Amygdala (tissue), 56 donors: ENCODE measurements around the gene FAF2.
"Not testable (repeated sequence)": the region's sequence is repeated elsewhere in the genome, so short reads cannot be mapped to it uniquely, and the experiment has no call there.

ENCODE experiments used
- DNase-seq, 56 donors: peaks; one replicate each; lab custom pipeline; 2025; lab: John Stamatoyannopoulos, UW

Gene FAF2

DNA sequence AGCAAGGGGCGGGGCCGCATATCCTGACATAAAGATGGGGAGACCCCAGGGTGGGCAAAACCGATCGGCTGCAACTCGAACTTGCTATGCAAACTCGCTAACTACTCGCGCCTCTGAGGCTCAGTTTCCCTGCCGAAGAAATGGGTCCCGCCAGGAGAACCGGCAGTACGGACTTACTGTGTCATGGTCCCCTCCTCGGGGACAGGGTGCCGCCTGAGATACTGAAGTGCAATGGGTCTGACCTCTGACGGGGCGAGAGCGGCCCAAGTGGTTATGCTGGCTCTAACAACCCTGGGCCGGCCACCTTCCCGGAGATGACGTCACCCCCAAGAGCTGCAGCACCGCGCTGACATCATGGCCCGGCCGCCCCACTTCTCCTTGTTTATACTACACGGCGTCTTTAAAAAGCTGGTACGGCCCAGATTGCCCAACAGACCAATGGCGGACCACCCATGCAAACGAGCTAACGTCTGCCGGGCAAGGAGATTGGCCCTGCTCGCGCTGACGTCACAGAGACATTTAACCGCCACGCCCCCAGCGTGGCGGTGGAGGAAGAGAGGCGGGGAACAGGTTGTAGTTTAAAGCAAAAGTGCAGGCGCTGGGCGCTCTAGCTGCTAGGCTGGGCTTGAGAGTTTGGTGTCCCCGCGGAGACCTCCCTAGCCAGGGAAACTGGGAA lies 89.5 kb downstream of the FAF2 start:
- peak; percentile 84 to 100 (median 98) for DNase-seq

DNA sequence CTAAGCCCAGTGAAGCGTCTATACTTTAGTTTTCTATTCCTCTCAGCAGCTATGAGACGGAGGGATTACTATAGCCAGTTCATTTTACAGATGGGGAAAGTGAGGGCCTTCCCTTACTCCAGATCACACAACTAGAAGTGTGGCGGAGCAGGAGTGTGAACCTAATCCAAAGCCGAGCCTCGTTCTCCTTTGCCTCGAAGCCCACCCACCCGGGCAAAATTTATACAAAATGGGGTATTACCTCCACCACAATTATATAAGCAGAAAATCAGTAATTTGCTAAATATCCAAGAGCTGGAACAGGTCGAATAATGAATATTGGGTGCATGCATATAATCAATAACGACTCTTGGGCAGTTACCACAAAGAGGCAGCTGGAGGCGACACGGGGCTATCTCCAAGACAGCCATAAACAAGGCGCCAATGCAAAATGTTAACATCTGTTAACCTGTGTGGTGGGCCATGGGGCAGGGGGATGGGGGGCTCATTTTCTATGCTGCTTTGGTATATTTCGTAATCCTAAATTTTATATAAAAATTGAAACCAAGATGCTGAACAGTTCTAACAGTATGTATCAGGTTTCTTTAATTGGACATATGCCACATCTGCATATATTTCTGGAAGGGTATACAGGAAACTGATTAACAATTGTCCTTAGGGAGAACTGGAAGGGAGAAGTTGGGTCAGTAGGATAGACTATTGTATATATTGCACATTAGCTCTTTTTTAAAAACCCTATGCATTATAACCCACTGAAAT lies 90.2 kb downstream of the FAF2 start:
- DNase-seq, result no peak

DNA sequence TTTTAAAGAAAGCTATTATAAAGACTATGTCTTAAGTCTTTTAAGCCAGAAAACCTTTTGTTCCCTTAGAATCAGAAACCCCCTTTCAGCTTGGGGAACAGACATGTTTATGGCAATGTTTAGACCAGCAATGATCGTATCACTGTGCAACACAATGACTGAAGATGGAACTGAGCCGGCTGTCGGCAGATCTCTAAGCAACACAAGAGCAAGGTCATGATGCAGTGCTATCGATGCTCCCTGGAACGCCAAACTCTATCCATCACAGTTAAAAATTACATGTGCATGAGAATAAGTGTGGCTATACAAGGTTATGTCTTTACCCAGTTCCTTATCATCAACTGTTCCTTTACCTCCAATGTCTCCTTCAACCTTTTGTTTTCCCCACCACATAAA lies 90.8 kb downstream of the FAF2 start:
- DNase-seq, result no peak

DNA sequence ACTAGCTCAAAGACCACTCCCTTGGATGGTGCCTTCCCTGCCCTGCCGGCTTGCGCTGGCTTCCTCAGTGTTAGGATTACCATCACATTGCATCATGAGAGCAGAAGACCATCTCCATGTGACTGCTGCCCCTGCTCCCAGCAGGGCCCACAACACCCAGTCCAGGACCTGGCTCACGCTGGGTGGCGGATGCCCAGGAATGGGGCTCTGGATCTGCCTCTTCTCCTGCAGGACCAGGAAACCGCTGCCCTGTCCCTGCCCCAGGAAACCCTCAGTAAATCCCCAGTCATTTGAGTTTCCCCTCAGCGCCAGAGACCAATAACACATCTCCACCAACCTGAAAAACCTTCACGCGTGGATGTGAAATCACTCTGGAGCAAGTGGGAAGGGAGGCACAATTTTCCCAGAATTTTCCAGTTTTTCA lies 92.3 kb downstream of the FAF2 start:
- no peak for DNase-seq

DNA sequence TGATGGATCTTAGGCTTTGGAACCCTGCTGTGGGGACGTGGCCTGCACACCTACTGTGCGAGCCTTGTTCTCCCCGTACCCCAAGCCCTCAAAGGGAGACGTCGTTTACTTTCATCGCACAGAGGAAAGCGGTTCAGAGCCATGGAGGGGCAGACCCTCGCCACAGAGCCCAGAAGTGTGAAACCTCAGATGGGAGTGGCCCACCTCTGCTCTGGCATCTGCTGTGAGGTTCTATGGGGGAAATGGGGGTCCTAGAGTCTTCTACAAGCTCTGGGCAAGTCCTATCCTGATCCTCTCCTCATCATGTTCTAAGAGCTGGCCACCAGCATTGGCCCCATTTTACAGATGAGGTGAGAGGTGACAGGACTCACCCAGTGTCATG lies 92.8 kb downstream of the FAF2 start:
- DNase-seq, result no peak

DNA sequence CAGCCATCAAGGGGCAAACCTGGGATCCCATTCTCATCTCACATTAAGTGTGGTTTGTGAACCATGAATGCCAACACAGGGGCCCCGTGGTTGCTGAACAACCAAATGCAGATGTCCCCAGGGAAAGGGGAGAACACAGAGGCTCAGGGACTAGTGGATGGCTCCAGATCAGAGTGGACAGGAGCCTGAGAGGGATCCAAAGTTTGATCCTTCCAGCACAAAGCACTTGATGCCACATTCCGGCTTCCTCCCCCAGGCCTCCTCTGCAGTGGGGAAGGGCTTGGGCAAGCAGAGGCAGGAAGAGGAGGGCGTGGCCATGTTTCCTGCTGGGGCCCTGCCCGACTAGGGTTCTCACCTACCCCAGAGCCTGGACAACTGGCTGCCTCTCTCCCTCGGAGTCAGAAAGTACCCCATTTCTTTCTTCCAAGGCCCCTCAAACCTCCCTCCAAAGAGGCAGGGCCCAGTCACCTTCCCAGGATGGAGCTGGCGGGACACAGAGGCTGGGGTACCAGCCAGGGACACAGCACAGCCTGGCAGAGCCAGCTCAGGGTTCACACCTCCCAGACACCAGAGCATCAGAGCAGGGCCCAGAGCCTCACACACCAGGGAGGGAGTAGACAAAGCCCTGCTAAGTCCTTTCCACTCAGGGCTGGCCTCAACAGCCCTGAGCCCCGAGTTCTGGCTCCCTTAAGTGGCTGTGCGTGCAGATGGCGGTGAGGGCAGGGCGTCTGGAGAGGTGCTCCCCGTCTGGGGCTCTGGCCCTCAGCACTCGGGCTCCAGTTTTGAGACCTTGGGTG lies 93.4 kb downstream of the FAF2 start:
- peak in 1 of 56 donors; percentile 12 for DNase-seq

DNA sequence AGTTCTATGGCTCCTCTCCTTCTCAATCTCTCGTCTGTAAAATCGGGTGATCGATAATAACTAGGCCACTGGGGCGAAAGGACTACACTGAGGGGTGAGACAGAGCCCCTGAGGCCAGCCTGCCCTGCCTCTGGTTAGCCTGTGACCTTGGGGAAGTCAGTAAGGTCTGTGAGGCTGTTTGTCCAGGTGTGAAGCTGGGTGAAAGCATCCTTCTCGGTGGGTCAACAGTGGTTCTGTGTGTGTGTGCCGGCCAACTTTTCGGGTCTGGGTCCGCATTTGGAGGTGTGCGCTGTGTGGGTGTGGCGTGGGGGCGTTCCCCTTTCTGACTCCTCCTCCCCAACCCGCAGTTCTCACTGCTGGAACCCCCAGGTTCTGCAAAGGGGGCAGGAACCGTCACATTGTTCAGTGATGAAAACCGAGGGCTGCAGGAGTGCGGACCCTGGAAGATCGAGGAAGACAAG lies 94.0 kb downstream of the FAF2 start:
- DNase-seq, result no peak

DNA sequence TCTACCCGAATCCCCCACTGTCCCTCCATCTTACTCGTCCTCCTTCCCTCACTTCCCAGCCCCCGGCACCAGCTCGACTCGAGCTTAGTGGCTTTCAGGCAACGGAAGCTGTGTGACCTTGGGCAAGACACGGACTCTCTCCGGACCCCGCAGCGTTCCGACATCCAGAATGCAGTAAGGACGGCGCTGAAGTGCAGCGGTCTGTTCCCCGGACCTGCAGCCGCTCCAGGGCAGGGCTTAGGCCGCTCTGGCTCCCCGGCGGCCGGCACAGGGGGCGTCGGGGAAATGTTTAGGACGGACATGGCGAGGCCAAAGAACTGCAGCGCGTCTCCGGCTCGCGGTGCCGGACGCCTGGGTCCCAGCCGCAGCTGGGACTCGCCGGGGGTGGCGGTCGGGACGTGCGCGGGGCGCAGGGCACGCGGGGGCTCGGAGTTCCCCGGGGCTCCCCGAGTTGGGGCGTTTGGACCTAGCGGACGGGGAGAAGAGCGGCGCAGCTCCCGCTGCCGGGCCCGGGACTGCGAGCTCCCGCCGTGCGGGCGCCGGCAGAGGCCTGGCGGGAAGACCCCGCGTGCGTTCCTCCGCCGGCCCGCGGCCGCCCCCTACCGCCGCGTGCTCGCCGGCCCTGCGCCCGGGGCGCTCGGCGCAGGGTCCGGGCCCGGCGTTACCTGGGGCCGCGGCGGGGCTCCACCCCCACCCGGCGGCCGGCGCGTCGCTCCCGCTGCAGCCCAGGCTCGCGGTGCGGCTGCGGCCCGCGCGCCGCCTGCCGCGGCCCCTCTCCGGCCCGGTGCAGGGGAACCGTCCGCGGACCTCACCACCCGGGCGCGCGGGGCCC lies 94.6 kb downstream of the FAF2 start:
- peak in 1 of 56 donors; percentile 42 for DNase-seq

DNA sequence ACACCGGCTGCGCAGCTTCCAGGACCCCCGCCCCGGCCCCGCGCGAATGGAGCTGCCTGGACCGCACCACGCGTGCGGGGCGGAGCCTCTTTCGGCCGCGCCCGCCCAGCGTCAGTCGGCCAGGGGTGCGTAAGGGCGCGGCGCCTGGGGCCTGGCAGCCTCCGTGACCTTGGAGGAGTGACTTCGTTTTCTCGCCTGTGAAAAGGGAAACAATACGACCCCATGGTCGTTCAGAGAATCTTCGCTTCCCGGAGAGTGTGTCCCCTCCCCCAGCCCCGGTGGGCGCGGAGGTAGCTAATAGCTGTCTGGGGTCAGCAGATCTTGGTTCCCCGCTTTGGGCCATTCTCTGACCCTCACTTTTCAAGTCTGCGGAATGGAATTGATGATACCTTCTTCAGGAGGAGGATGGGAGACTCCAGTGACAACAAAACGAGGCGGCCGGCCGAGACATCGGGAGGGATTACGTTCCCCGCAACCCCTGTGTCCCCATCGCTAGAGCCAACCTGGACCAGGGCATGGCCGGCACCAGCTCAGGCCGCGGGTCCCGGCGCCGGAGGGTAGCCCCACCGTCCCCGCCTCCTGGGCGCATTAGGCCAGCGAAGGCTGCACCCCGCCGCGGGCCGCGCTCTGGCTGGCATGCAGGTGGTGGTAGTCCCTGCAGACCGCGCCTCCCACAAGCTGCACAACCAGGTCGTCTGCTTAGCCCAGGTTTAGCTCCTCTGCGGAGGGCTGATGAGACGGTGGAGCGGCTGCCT lies 95.4 kb downstream of the FAF2 start:
- DNase-seq, result peak in 28 of 56 donors; percentile 21 to 69 (median 38)

DNA sequence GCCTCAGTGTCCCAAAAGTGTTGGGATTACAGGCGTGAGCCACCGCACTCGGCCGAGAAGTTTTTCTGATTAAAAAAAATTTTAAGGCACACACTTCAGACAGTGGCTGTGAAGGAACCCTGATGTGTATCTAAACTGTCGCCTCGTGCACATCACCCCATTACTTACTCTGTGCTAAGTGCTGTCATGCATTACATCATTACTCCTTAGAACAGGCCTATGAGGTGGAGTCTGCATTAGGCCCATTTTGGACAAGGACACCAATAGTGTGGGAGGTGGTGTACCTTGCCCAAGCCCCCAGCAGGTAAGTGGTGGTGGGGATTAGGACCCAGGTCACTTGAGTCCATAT lies 97.2 kb downstream of the FAF2 start:
- DNase-seq, result no peak

DNA sequence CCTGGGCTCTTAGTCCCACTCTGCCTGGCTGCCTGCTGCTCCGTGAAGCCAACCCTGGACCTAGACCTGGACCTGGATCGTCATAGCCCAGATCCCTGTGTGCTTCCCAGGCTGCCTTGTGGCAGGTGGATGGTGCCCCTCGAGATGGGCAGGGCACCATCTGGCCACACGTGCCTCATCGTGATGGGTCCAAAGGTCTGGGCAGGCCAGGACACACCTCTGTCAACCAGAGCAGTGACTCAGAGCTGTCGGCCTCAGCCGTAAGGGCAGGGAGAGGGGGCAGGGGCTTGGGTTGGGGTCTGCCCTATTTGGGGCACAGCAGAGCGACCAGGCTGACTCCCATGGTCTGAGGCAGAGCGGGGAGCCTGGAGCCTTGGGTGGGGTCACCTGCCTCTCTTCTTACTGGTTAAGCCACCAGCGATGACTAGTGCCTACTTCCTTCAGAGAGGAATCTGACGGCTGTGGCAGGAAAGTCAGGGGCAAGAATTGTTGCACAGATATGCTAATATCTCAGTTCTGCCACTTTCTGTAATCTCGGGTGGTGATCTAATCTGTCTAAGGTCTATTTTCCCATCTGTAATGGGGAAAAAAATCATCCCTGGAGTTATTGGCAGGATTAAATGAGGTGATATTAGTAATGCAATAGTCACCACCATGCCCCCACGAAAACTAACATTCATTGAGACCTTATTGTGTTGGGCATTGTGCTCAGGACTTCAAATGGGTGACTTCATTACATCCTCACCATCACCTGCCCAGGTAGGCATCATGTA lies 97.7 kb downstream of the FAF2 start:
- no peak for DNase-seq

DNA sequence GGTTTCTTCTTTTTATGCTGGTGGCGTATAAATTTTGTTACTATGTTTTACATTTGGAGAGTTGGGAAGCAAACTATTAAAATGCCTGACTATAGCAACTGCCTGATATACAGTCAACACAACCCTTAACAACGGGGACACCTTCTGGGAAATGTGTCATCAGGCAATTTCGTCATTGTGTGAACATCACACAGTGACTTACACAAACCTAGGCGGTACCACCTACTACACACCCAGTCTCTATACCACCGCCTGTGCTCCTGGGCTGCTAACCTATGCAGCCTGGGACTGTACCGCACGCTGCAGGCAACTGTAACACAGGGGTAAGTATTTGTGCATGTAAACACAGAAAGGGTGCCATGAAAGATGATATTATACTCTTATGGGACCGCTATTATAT lies 99.6 kb downstream of the FAF2 start:
- DNase-seq, result no peak

DNA sequence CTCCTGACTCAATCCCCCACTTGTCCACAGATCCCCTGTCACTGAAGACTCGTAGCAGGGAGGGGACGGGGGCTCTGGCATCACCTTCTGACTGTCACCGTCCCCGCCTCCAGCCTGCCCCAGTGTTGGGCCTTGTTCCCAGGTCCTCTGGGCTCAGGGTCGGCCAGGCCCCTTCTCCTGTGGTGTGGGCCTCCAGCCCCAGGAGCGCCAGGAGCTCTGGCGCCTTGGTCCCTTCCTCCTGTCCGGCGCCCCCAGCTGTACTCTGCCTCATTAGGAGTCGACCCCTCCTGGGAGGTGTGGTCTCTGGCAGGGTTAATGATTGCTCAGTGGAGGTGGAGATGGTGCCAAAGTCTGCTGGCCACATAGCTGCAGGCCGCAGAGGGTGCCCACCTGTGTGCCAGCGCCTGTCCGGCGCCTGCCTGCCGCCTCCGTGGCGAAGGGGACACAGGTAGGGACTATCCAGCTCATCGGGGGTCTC lies 100.8 kb downstream of the FAF2 start, which contains the start of gene CDHR2:
TSS of gene CDHR2 (plus strand) at position 376 of the 478 bp plus-strand sequence. CDS start 16,011 bp downstream, outside the sequence.
- DNase-seq, result no peak

DNA sequence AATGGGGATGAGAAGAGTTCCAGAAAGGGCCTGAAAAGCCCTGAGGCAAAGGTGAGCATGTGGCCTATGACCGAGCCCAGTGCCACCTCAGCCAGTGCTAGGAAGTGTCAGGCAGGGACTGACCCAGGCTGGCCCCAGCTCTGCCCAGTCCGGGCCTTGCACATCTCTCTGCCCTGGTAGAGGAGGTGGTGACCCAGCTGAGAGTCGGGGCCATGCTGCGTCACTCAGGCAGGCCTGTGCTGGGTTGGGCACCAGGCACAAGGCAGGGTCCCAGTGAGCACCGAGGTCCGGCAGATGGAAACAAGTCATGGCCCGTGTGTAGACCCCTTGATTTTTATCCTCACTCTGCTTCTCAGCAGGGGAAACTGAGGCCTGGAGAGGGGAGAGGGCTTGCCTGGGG lies 101.7 kb downstream of the FAF2 start:
- DNase-seq, result no peak

DNA sequence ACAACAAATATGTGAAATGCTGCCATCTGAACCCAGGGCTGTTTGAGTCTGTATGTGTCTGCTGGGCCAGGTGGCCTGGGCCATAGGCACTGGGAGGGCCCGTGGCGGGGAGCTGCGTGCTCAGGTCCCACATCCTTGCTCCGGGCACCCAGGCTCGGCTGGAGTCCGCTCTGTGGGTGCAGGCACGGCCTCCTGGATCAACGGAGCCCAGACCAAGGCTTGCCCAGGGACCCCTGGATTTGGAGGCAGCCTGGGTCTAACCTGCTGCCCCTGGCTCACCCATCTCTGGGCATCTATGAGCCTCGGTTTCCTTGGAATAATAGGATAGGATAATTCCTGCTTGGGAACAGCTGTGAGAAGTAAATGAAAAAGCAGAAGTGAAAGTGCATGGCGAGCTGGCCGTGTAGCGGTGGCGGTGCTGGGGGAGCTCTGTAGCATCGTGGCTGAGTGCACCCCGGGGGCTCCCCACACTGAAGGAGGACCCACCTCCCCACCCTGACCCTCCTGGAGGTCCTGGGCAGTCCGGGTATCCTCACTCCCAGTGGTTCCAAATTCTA lies 102.2 kb downstream of the FAF2 start:
- DNase-seq, result no peak

DNA sequence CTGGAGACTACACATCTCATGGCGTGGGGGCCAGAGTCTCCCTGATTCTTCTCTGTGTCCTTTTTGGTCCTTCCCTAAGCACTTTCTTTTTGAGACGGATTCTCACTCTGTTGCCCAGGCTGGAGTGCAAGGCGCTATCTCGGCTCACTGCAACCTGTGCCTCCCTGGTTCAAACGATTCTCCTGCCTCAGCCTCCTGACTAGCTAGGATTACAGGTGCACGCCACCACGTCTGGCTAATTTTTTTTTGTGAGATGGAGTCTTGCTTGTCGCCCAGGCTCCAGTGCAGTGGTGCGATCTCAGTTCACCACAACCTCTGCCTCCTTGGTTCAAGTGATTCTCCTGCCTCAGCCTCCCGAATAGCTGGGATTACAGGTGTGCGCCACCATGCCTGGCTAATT lies 102.8 kb downstream of the FAF2 start:
- DNase-seq, result not testable (repeated sequence)

DNA sequence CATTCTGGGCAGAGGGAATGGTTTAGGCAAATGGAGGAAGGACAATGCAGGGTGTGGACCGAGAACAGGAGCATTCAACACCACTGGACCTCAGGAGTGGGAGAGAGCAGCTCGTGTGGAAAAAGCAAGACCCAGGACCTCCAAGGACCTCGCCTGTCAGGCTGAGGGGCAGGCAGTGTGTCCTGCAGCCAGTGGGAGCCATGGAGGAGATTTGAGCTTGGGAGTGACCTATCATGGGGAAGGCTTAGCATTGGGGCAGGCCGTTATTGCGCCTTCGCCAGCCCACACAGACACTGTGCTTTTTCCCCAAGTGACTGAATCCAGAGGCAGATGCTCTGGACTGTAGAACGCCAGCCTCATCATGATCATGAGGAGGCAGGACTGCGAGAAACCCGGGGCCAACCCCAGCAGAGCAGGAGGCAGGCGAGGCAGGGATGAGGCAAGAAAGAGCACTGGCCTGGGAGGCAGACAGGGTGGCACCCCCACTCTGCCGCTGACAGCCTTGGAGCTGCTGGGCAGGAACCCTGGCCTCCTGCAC lies 104.2 kb downstream of the FAF2 start:
- DNase-seq, result no peak
